A549 treated with Mapracorat at 1 μM for 4 hours (cell line): ENCODE data around the gene OR6C74. TPM values are rescaled to one million over a fixed set of nuclear protein-coding genes. Genes with fewer than 3 reads are reported as not detected.

Experiments
- total RNA-seq: library from RNA; stranded (reverse); fragments of 200-300 nt; extraction: Qiagen RNA extraction; gene quantifications from 5 replicates; pipeline ENCODE4 v1.2.3, GENCODE V29; 2022

Gene OR6C74
- total RNA-seq = not detected in 5 replicates

DNA sequence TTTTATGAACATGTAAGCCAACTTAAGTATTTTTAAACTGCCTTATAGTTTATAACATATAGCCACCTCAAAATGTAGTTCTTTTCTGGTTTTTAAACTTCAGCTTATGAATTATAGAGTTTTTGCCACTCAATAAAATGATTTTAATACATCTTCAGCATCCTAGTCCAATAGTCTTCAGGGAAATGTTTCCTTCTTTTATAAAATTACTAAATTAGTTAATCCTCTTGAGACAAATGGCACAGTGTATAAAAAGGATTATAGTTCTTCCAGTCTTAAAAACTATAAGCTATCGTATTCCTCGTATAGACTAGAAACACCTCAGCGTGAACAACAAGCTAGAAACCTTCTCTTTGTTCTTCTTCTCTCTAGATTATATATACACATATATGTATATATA lies at the start of gene OR6C74:
TSS of gene OR6C74 (plus strand) at position 301 of the 400 bp plus-strand sequence. CDS start 2,679 bp downstream, outside the sequence.

DNA sequence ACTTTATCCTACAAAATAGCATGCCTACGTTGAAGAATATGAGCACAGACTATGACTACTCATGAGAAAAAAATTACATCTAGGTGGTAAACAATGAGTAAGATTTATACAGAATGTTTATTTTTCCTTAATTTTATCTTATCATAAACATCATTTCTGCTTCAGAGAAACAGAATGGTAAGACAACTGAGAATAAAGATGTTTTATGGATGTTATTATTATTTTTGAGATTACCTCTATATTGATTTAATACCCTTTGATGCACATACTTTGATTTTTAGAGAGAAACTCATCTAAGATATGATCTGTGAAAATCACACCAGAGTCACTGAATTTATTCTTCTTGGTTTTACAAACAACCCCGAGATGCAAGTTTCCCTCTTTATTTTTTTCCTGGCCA lies 23.7 kb upstream of the OR6C74 start, which contains the start of gene OR10A7:
TSS of gene OR10A7 (plus strand) at position 301 of the 400 bp plus-strand sequence. CDS start at position 301, 0 bp downstream.

Other genes with a start within 250 kb of the OR6C74 start
- gene NEUROD4, start 224.6 kb upstream of the OR6C74 start, total RNA-seq = not detected in 5 replicates
- not detected in 5 replicates for gene OR9K2, start 118.2 kb upstream of the OR6C74 start, total RNA-seq
- not detected in 5 replicates for gene OR10A7, start 23.6 kb upstream of the OR6C74 start, total RNA-seq
- not detected in 5 replicates for gene OR6C6, start 52.0 kb downstream of the OR6C74 start, total RNA-seq
- gene OR6C1, start 69.7 kb downstream of the OR6C74 start, total RNA-seq = not detected in 5 replicates
- gene OR6C3, start 86.1 kb downstream of the OR6C74 start, total RNA-seq = not detected in 5 replicates
- gene OR6C75, start 118.4 kb downstream of the OR6C74 start, total RNA-seq = not detected in 5 replicates
- not detected in 5 replicates for gene OR6C65, start 155.9 kb downstream of the OR6C74 start, total RNA-seq
- gene OR6C76, start 181.6 kb downstream of the OR6C74 start, total RNA-seq = not detected in 5 replicates
- gene OR6C2, start 199.5 kb downstream of the OR6C74 start, total RNA-seq = not detected in 5 replicates
- gene OR6C70, start 225.5 kb downstream of the OR6C74 start, total RNA-seq = not detected in 5 replicates
- not detected in 5 replicates for gene OR6C68, start 247.8 kb downstream of the OR6C74 start, total RNA-seq